Testis (tissue), 3 donors: ENCODE data around the gene KDM4C. TPM values are rescaled to one million over a fixed set of nuclear protein-coding genes. Genes with fewer than 3 reads are reported as not detected.

Experiments used
- DNase-seq: peaks from one replicate; pipeline ENCODE4 v3.0.0-alpha.2; 2019
- H3K27ac ChIP-seq, 2 donors: fragments of 200-600 bp; sonication (generic); one replicate each; pipeline ENCODE4 v1.5.1; 2019
- H3K27me3 ChIP-seq: fragments of 200-600 bp; sonication (generic); one replicate; pipeline ENCODE4 v1.5.1; 2019
- H3K36me3 ChIP-seq: fragments of 200-600 bp; sonication (generic); one replicate; pipeline ENCODE4 v1.5.1; 2017; ENCODE audit warnings: low read depth; ENCODE audit errors: missing control alignments
- H3K4me1 ChIP-seq: fragments of 200-600 bp; sonication (generic); one replicate; pipeline ENCODE4 v1.5.1; 2019
- H3K4me3 ChIP-seq, 2 donors: fragments of 200-600 bp; sonication (generic); one replicate each; pipeline ENCODE4 v1.5.1; 2017 to 2019
- H3K9me3 ChIP-seq: fragments of 200-600 bp; sonication (generic); one replicate; pipeline ENCODE4 v1.5.1; 2017
- POLR2A ChIP-seq: fragments of 450-650 bp; IDR thresholded peaks from one replicate; pipeline ENCODE4 v1.6.1; 2017; ENCODE audit warnings: antibody characterized with exemption, mild to moderate bottlenecking, moderate library complexity
- WGBS, 2 donors: methylation state at CpG; one replicate each; pipeline ENCODE4 v1.1.5; 2018; 5-methylcytosine and 5-hydroxymethylcytosine counted together
- intact Hi-C: fragments of 100-400 bp; cut with DNase I; formaldehyde crosslinking; loops from one replicate; pipeline ENCODE4 v1.15.1; 2023; ENCODE audit warnings: low total_unique reads
- polyA plus RNA-seq: library from polyadenylated mRNA; stranded (reverse); fragments of 350-450 nt; fragmentation: Illumina TruSeq; extraction: RNeasy Lipid Tissue Mini Kit (QIAGEN cat#74804); gene quantifications from one replicate; pipeline ENCODE4 v1.2.3, GENCODE V29; 2014; ENCODE audit warnings: low read depth, low replicate concordance; ENCODE audit not compliant: insufficient read depth
- small RNA-seq, 2 donors: library from RNA; depleted of rRNA; stranded (forward); fragments of <200 nt; gene quantifications; one replicate each; pipeline ENCODE3, GENCODE V24; 2016
- total RNA-seq, 2 donors: library from RNA; depleted of rRNA; stranded (reverse); fragments of >200 nt; gene quantifications; one replicate each; pipeline ENCODE4 v1.2.3, GENCODE V29; 2016
- TF ChIP-seq, protein P1 (sequence below), 3 experiments: fragments of 450-650 bp in 2 of 3; fragments of 200-600 bp in 1 of 3; sonication (generic) in 1 of 3; IDR thresholded peaks; one replicate each; pipeline ENCODE4 v1.5.1; 2016 to 2019; ENCODE audit warnings: antibody characterized with exemption in 3 of 3, mild to moderate bottlenecking in 2 of 3, moderate library complexity in 1 of 3

The KDM4C gene
- total and polyA plus RNA-seq, 3 donors from 2014 or later = 16.7 to 58.8 (median 48.8) TPM

DNA sequence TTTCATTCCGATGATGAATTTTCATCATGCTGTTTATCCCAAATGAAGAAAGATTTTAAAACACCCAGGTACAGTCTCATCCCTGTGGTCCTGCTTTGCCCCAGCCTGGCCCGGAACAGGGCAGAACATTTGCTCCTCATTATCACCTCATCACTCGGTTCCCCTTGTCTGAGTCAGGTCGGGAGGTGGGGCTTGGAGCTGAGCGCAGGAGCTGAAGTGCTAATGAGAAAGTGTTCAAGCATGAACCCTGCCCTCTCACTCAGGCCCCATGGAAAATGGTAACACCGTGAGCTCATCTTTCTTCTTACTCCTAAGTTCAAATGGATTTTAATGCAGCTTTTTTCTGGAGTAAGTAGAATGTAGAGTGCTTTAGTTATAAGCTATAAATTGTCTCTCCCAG is 466.2 kb downstream of the KDM4C start:
- DNase-seq = no peak
- Histone ChIP-seq H3K4me3 (no peak overlapping the region), H3K9me3 (no peaks in the 10 kb centered on the region), H3K27ac (no peak overlapping the region), H3K27me3 (no peaks in the 10 kb centered on the region), H3K36me3 (no peaks in the 10 kb centered on the region), H3K4me1 (no peaks in the 10 kb centered on the region)
- 45 to 49% methylated on average over 6 of the region's 6 CpGs for WGBS, 2 donors
- TF ChIP-seq, protein P1, sequence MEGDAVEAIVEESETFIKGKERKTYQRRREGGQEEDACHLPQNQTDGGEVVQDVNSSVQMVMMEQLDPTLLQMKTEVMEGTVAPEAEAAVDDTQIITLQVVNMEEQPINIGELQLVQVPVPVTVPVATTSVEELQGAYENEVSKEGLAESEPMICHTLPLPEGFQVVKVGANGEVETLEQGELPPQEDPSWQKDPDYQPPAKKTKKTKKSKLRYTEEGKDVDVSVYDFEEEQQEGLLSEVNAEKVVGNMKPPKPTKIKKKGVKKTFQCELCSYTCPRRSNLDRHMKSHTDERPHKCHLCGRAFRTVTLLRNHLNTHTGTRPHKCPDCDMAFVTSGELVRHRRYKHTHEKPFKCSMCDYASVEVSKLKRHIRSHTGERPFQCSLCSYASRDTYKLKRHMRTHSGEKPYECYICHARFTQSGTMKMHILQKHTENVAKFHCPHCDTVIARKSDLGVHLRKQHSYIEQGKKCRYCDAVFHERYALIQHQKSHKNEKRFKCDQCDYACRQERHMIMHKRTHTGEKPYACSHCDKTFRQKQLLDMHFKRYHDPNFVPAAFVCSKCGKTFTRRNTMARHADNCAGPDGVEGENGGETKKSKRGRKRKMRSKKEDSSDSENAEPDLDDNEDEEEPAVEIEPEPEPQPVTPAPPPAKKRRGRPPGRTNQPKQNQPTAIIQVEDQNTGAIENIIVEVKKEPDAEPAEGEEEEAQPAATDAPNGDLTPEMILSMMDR (IDR thresholded peaks at IDR 0.05) = no peak
- TF ChIP-seq POLR2A = no peak
- intact Hi-C loops = no loop called here

Small RNA genes lying within 50 kb of the gene (small RNA-seq; reads per million reads assigned to genes)
- gene SNRPEP2 = 0 to 0.09 reads per million in 2 donors

Other genes with a start within 250 kb of the KDM4C start
- 10 to 100 TPM; 11.4 to 12.3 TPM for gene GLDC, start 112.2 kb upstream of the KDM4C start, total RNA-seq
- gene GLDC, start 112.2 kb upstream of the KDM4C start, polyA plus RNA-seq = 12.2 TPM